K562 (cell line): ENCODE measurements around the gene BCAS1. TPM values are rescaled to one million over a fixed set of nuclear protein-coding genes. Genes with fewer than 3 reads are reported as not detected.

Source experiments
- ETV5 ChIP-seq: sonication (generic); formaldehyde crosslinking; IDR thresholded peaks from 2 replicates; pipeline ENCODE4 v1.4.0; 2020; ENCODE audit warnings: low read depth, mild to moderate bottlenecking, missing genetic modification reagents
- FOXK2 ChIP-seq, 2 experiments: fragments of 450-650 bp; IDR thresholded peaks in 1 of 2; conservative IDR thresholded peaks in 1 of 2; 2 replicates each; pipeline ENCODE4 v1.6.1; 2016; ENCODE audit warnings: low read depth in 2 of 2, mild to moderate bottlenecking in 1 of 2
- GABPA ChIP-seq: fragments of 200-800 bp; sonication (Bioruptor generic); conservative IDR thresholded peaks from 2 replicates; pipeline ENCODE4 v1.6.1; 2016; ENCODE audit warnings: low read depth, missing genetic modification characterization, missing compliant biosample characterization
- HDAC6 ChIP-seq: IDR thresholded peaks from 2 replicates; pipeline ENCODE4 v1.6.1; 2012; ENCODE audit warnings: low read depth, mild to moderate bottlenecking, control low read depth, inconsistent platforms, low read length, moderate library complexity
- ILF3 ChIP-seq: fragments of 450-650 bp; IDR thresholded peaks from 2 replicates; pipeline ENCODE4 v1.6.1; 2018; ENCODE audit warnings: antibody characterized with exemption, mild to moderate bottlenecking, moderate library complexity, borderline replicate concordance
- KAT7 ChIP-seq: sonication (generic); formaldehyde crosslinking; IDR thresholded peaks from 2 replicates; pipeline ENCODE4 v1.8.0; 2022; ENCODE audit warnings: missing genetic modification reagents, mild to moderate bottlenecking, borderline replicate concordance
- NRF1 ChIP-seq, 2 experiments: fragments of 450-650 bp; IDR thresholded peaks in 1 of 2; conservative IDR thresholded peaks in 1 of 2; 2 replicates each; pipeline ENCODE4 v1.6.1; 2014; ENCODE audit warnings: mild to moderate bottlenecking in 2 of 2
- POLR2AphosphoS5 ChIP-seq: IDR thresholded peaks from 2 replicates; pipeline ENCODE4 v1.6.1; 2011; ENCODE audit warnings: mild to moderate bottlenecking, low read depth, low read length, moderate library complexity; ENCODE audit not compliant: control insufficient read depth, insufficient read depth
- STAT5A ChIP-seq: IDR thresholded peaks from 2 replicates; pipeline ENCODE4 v1.6.1; 2012; ENCODE audit warnings: low read length, inconsistent platforms, borderline replicate concordance
- STAT6 ChIP-seq: sonication (generic); formaldehyde crosslinking; IDR thresholded peaks from 2 replicates; pipeline ENCODE4 v1.8.1; 2023; ENCODE audit warnings: mild to moderate bottlenecking, missing genetic modification reagents
- ZFP30 ChIP-seq: fragments of 250-450 bp; sonication (Bioruptor Pico); IDR thresholded peaks from 2 replicates; pipeline ENCODE4 v1.8.0; 2022; ENCODE audit warnings: moderate library complexity, mild to moderate bottlenecking, inconsistent platforms, borderline replicate concordance
- ZNF324 ChIP-seq: fragments of 250-450 bp; sonication (Bioruptor Pico); IDR thresholded peaks from 2 replicates; pipeline ENCODE4 v1.4.0; 2020; ENCODE audit warnings: mild to moderate bottlenecking
- ZNF408 ChIP-seq: fragments of 250-450 bp; sonication (Bioruptor Pico); IDR thresholded peaks from 2 replicates; pipeline ENCODE4 v1.4.0; 2020; ENCODE audit warnings: low read depth, mild to moderate bottlenecking, moderate library complexity
- polyA plus RNA-seq, 8 experiments: library from polyadenylated mRNA; depleted of rRNA in 4 of 8; stranded (reverse) in 5 of 8; unstranded in 3 of 8; fragments of >200 nt; fragmentation: Nextera tagmentation in 2 of 8; fragmentation: Illumina TruSeq in 1 of 8; extraction: Ambion mirVana in 2 of 8; extraction: Trizol in 1 of 8; gene quantifications; 2 replicates each; pipeline versions ENCODE4 v1.2.1 to v1.2.3, GENCODE V29; 2011 to 2014; ENCODE audit warnings: inconsistent platforms in 1 of 8, missing spikeins in 1 of 8
- total RNA-seq, 7 experiments: library from RNA; depleted of rRNA in 6 of 7; stranded (reverse); fragments of >200 nt in 6 of 7; fragmentation: Illumina TruSeq in 2 of 7; extraction: Trizol in 2 of 7; gene quantifications; 2 replicates each; pipeline versions ENCODE4 v1.2.1 to v1.2.3, GENCODE V29; 2011 to 2021; ENCODE audit warnings: low replicate concordance in 1 of 7
- TF ChIP-seq, protein P1 (sequence below): fragments of 450-650 bp; IDR thresholded peaks from one replicate; pipeline ENCODE4 v1.6.1; 2018; ENCODE audit warnings: mild to moderate bottlenecking, moderate library complexity; ENCODE audit not compliant: partially characterized antibody
- TF ChIP-seq, protein P2 (sequence below): fragments of 450-650 bp; IDR thresholded peaks from 2 replicates; pipeline ENCODE4 v1.6.1; 2018; ENCODE audit warnings: mild to moderate bottlenecking, low read depth; ENCODE audit not compliant: partially characterized antibody
- TF ChIP-seq, protein P3 (sequence below): IDR thresholded peaks from 2 replicates; pipeline ENCODE4 v1.6.1; 2012; ENCODE audit warnings: low read depth, low read length, improper control_type of control experiment, borderline replicate concordance

The BCAS1 gene
- total and polyA plus RNA-seq, 9 of the 15 experiments (the other 6 are each of a cell fraction or from before 2014, with no cell fraction given) = 0.18 to 2.3 (median 0.93) TPM

- TF ChIP-seq ZFP30 (CRISPR knock-in tag) (no peak), HDAC6 (no peak), STAT6 (CRISPR knock-in tag) (no peak), NRF1 (conservative IDR thresholded peaks at IDR 0.05 in 1 of 2, IDR thresholded peaks at IDR 0.05 in 1 of 2) (no peak), POLR2AphosphoS5 (peak; percentile 77), GABPA (tag) (0 out of 2 replicates have a peak, but pooled peaks have one; percentile 19), STAT5A (peak; percentile 66), ZNF324 (CRISPR knock-in tag) (no peak), ZNF408 (CRISPR knock-in tag) (no peak), ETV5 (CRISPR knock-in tag) (no peak), ILF3 (no peak), KAT7 (CRISPR knock-in tag) (no peak), FOXK2 (conservative IDR thresholded peaks at IDR 0.05 in 1 of 2, IDR thresholded peaks at IDR 0.05 in 1 of 2; ENCODE audit: low read depth in 2 of 2) (peak; percentile 21 to 22; a peak in 1 of 4 replicates)
- TF ChIP-seq, protein P1, sequence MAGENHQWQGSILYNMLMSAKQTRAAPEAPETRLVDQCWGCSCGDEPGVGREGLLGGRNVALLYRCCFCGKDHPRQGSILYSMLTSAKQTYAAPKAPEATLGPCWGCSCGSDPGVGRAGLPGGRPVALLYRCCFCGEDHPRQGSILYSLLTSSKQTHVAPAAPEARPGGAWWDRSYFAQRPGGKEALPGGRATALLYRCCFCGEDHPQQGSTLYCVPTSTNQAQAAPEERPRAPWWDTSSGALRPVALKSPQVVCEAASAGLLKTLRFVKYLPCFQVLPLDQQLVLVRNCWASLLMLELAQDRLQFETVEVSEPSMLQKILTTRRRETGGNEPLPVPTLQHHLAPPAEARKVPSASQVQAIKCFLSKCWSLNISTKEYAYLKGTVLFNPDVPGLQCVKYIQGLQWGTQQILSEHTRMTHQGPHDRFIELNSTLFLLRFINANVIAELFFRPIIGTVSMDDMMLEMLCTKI = no peak
- TF ChIP-seq, protein P2, sequence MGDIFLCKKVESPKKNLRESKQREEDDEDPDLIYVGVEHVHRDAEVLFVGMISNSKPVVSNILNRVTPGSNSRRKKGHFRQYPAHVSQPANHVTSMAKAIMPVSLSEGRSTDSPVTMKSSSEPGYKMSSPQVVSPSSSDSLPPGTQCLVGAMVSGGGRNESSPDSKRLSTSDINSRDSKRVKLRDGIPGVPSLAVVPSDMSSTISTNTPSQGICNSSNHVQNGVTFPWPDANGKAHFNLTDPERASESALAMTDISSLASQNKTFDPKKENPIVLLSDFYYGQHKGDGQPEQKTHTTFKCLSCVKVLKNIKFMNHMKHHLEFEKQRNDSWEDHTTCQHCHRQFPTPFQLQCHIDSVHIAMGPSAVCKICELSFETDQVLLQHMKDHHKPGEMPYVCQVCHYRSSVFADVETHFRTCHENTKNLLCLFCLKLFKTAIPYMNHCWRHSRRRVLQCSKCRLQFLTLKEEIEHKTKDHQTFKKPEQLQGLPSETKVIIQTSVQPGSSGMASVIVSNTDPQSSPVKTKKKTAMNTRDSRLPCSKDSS = no peak
- TF ChIP-seq, protein P3, sequence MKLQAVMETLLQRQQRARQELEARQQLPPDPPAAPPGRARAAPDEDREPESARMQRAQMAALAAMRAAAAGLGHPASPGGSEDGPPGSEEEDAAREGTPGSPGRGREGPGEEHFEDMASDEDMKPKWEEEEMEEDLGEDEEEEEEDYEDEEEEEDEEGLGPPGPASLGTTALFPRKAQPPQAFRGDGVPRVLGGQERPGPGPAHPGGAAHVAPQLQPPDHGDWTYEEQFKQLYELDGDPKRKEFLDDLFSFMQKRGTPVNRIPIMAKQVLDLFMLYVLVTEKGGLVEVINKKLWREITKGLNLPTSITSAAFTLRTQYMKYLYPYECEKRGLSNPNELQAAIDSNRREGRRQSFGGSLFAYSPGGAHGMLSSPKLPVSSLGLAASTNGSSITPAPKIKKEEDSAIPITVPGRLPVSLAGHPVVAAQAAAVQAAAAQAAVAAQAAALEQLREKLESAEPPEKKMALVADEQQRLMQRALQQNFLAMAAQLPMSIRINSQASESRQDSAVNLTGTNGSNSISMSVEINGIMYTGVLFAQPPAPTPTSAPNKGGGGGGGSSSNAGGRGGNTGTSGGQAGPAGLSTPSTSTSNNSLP = 0 out of 2 replicates have a peak, but pooled peaks have one; percentile 51
Measured at GRCh38 chr20:53917145-53918019, 153.0 kb downstream of the BCAS1 start (continued).
